Right lobe of liver (tissue), 4 donors: ENCODE results near the gene TRAPPC6A.

ENCODE experiments used
- POLR2A ChIP-seq: fragments of 450-650 bp; IDR thresholded peaks from one replicate; pipeline ENCODE4 v1.6.1; 2017; ENCODE audit warnings: antibody characterized with exemption, mild to moderate bottlenecking
- TF ChIP-seq, protein P1 (sequence below), 4 donors: fragments of 200-600 bp in 3 of 4; fragments of 450-650 bp in 1 of 4; IDR thresholded peaks; one replicate each; pipeline versions ENCODE4 v1.5.1 to v1.8.0; 2016 to 2022; ENCODE audit warnings: antibody characterized with exemption in 4 of 4, mild to moderate bottlenecking in 2 of 4
- donor health status: DM: no; HTN: no; CAD: no.
- donor health status: DM: no; HTN: no; CAD: no.
- donor health status: DM: no; HTN: yes; CAD: no.

GRCh38 chr19:45189971-45190370 lies 11.9 kb upstream of the TRAPPC6A start:
- TF ChIP-seq, protein P1, sequence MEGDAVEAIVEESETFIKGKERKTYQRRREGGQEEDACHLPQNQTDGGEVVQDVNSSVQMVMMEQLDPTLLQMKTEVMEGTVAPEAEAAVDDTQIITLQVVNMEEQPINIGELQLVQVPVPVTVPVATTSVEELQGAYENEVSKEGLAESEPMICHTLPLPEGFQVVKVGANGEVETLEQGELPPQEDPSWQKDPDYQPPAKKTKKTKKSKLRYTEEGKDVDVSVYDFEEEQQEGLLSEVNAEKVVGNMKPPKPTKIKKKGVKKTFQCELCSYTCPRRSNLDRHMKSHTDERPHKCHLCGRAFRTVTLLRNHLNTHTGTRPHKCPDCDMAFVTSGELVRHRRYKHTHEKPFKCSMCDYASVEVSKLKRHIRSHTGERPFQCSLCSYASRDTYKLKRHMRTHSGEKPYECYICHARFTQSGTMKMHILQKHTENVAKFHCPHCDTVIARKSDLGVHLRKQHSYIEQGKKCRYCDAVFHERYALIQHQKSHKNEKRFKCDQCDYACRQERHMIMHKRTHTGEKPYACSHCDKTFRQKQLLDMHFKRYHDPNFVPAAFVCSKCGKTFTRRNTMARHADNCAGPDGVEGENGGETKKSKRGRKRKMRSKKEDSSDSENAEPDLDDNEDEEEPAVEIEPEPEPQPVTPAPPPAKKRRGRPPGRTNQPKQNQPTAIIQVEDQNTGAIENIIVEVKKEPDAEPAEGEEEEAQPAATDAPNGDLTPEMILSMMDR (IDR thresholded peaks at IDR 0.05), result no peak
- no peak for TF ChIP-seq POLR2A
